Progenitor cell of endocrine pancreas (in vitro differentiated cells): ENCODE results near the gene MPDZ. TPM values are rescaled to one million over a fixed set of nuclear protein-coding genes. Genes with fewer than 3 reads are reported as not detected.

Experiments
- DNase-seq: peaks from one replicate; pipeline ENCODE4 v3.0.0; 2021; ENCODE audit warnings: low spot score; ENCODE audit not compliant: unreplicated experiment
- H3K27ac Mint-ChIP-seq: 2 replicates; pipeline ENCODE4 v1.8.0; 2021; ENCODE audit warnings: mild to moderate bottlenecking, moderate library complexity, mixed read lengths
- H3K27me3 Mint-ChIP-seq: 2 replicates; pipeline ENCODE4 v1.8.0; 2021; ENCODE audit warnings: mixed read lengths
- H3K36me3 Mint-ChIP-seq: 2 replicates; pipeline ENCODE4 v1.8.0; 2022; ENCODE audit warnings: mixed read lengths; ENCODE audit not compliant: insufficient read depth
- H3K4me1 Mint-ChIP-seq: 2 replicates; pipeline ENCODE4 v1.8.0; 2021; ENCODE audit warnings: low read depth, mixed read lengths
- H3K4me3 Mint-ChIP-seq: 2 replicates; pipeline ENCODE4 v1.8.0; 2021; ENCODE audit warnings: low read depth, mild to moderate bottlenecking, moderate library complexity, mixed read lengths
- H3K9me3 Mint-ChIP-seq: 2 replicates; pipeline ENCODE4 v1.8.0; 2021; ENCODE audit warnings: low read depth, mixed read lengths
- total RNA-seq: library from RNA; stranded (reverse); gene quantifications from 2 replicates; pipeline ENCODE4 v1.2.1, GENCODE V29; 2021
- TF ChIP-seq, protein P1 (sequence below): fragments of 200-600 bp; sonication (generic); IDR thresholded peaks from one replicate; pipeline ENCODE4 v1.5.0; 2021; ENCODE audit warnings: antibody characterized with exemption, mild to moderate bottlenecking; ENCODE audit not compliant: unreplicated experiment

The MPDZ gene
- total RNA-seq, 1 donor from 2014 or later = 65.1 TPM

DNA sequence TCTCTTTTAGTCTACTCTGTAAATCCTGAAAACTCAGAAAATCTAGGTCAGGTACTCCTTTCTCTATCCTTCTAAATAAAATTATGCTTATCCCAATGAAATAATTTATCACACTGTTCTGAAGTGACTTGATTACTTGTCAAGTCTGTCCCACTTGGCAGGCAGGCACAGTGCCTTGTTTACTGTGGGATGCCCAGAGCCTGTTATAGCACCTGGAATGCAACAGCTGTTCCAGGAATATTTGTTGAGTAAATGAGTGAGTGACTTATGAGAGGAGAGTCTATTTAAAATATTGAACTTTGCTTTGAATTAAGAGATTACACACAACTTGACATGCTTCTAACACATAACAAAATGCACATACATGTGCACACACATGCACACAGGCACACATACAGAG lies 130.0 kb downstream of the MPDZ start:
- peaks cover 22% of the 10 kb centered on the region for H3K36me3 Mint-ChIP-seq
- no peaks in the 10 kb centered on the region for H3K27me3 Mint-ChIP-seq
- no peak overlapping the region for H3K27ac Mint-ChIP-seq
- TF ChIP-seq, protein P1, sequence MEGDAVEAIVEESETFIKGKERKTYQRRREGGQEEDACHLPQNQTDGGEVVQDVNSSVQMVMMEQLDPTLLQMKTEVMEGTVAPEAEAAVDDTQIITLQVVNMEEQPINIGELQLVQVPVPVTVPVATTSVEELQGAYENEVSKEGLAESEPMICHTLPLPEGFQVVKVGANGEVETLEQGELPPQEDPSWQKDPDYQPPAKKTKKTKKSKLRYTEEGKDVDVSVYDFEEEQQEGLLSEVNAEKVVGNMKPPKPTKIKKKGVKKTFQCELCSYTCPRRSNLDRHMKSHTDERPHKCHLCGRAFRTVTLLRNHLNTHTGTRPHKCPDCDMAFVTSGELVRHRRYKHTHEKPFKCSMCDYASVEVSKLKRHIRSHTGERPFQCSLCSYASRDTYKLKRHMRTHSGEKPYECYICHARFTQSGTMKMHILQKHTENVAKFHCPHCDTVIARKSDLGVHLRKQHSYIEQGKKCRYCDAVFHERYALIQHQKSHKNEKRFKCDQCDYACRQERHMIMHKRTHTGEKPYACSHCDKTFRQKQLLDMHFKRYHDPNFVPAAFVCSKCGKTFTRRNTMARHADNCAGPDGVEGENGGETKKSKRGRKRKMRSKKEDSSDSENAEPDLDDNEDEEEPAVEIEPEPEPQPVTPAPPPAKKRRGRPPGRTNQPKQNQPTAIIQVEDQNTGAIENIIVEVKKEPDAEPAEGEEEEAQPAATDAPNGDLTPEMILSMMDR = no peak
- H3K4me3 Mint-ChIP-seq = no peak overlapping the region
- H3K9me3 Mint-ChIP-seq = no peaks in the 10 kb centered on the region
- no peak for DNase-seq
- H3K4me1 Mint-ChIP-seq = no peaks in the 10 kb centered on the region

DNA sequence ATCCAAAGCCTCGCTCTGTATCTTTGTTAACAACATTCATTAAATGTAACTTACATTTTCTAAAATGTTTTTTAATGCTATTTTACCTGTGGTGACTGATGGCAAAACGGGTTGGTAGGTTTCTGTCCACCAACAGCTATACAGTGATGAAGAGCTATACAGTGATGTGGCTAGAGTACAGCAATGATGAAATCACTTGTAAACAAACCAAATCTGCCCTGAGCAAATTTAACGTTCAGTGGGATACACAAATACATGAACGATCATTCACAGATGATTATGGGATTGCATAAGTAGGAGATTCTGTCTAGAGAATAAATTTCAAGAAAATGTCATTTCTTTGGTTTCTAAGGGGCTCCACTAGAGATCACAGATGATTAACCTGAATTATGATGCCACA lies 132.7 kb downstream of the MPDZ start:
- no peak for DNase-seq
- no peak overlapping the region for H3K4me3 Mint-ChIP-seq
- no peaks in the 10 kb centered on the region for H3K27me3 Mint-ChIP-seq
- H3K36me3 Mint-ChIP-seq = peaks cover 13% of the 10 kb centered on the region
- H3K27ac Mint-ChIP-seq = no peak overlapping the region
- peaks cover 2% of the 10 kb centered on the region for H3K4me1 Mint-ChIP-seq
- no peaks in the 10 kb centered on the region for H3K9me3 Mint-ChIP-seq
- TF ChIP-seq, protein P1 = no peak

DNA sequence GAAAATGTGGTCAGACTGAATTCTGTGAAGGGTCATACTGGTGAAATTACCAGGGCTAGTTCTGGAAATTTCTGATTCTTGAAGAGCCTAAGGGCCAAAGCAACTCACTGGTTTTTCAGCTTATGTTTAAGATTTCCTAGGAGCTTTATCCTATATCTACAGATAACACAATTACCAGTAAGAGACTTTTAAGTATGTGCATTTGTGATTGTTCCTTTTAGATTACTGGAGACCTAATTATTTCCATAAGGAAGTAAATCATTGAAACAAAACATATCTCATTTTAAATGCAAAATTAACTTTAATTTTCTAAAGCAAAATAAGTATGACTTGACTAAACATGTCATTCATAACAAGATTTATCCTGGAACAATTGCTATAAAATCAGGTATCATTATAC lies 134.2 kb downstream of the MPDZ start:
- no peak for DNase-seq
- Mint-ChIP-seq H3K27me3 (no peaks in the 10 kb centered on the region), H3K36me3 (peaks cover 10% of the 10 kb centered on the region), H3K9me3 (no peaks in the 10 kb centered on the region), H3K4me1 (peaks cover 7% of the 10 kb centered on the region), H3K27ac (no peak overlapping the region), H3K4me3 (no peak overlapping the region)
- TF ChIP-seq, protein P1 = no peak

DNA sequence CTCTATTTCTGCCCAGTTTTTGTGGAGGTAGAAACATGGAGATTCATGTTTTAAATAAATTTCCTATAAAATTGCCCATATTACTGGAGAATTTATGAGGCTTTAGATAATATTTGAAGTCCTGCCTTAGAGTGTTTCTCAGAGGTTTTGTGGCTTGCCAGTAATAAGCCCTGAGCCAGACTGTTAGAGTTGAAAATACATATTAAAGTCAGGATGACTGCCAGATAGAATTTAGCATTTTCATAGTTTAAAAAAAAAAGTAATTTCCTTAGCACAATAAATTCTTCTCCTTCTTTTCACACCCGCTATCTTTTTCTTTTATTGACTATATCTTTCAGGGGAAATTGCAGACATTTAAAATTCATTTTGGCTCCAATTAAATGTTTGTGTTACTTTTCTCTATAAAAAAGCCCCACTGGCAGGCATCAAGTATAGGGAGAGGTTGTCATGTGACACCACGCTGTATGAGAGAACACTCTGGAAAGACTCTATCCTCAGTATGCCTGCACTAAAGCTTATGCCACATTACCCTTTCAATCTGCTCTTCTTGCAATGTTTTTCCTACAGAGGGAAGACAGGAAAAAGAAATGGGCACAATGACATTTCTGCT lies 135.2 kb downstream of the MPDZ start:
- DNase-seq = no peak
- no peaks in the 10 kb centered on the region for H3K27me3 Mint-ChIP-seq
- no peaks in the 10 kb centered on the region for H3K9me3 Mint-ChIP-seq
- TF ChIP-seq, protein P1 = no peak
- peaks cover 13% of the 10 kb centered on the region for H3K4me1 Mint-ChIP-seq
- H3K27ac Mint-ChIP-seq = no peak overlapping the region
- no peak overlapping the region for H3K4me3 Mint-ChIP-seq
- peaks cover 8% of the 10 kb centered on the region for H3K36me3 Mint-ChIP-seq

DNA sequence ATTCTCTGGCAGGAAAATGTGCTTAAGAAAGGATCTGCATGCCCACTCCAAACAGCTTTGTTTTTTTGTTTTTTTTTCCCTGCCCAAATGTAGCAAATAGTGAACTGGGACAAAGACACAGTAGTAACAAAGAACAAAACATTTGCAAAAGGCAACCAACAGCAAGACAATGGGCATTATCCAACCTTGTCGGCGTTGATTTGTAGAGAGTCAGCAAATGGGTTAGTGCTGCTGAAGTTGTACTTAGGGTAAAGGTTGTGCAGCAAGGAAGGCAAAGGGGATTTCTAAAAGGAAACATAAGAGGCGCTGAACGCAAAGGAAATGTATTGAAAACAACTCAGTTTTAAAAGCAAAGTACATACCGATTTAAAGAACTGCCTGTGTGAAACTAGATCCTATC lies 136.2 kb downstream of the MPDZ start:
- Mint-ChIP-seq H3K9me3 (no peaks in the 10 kb centered on the region), H3K27me3 (no peaks in the 10 kb centered on the region), H3K4me1 (peaks cover 13% of the 10 kb centered on the region), H3K4me3 (no peak overlapping the region), H3K27ac (peak overlapping the region; percentile 88), H3K36me3 (peaks cover 6% of the 10 kb centered on the region)
- DNase-seq = no peak
- TF ChIP-seq, protein P1 = no peak
